ENCODE results near the gene TSHZ1. TPM values are rescaled to one million over a fixed set of nuclear protein-coding genes. Genes with fewer than 3 reads are reported as not detected.

TSHZ1 gene
- total and polyA plus RNA-seq, 2 of the 8 experiments (the other 6 are each of a cell fraction or from before 2014, with no cell fraction given) = 0.03 to 0.32 TPM

DNA sequence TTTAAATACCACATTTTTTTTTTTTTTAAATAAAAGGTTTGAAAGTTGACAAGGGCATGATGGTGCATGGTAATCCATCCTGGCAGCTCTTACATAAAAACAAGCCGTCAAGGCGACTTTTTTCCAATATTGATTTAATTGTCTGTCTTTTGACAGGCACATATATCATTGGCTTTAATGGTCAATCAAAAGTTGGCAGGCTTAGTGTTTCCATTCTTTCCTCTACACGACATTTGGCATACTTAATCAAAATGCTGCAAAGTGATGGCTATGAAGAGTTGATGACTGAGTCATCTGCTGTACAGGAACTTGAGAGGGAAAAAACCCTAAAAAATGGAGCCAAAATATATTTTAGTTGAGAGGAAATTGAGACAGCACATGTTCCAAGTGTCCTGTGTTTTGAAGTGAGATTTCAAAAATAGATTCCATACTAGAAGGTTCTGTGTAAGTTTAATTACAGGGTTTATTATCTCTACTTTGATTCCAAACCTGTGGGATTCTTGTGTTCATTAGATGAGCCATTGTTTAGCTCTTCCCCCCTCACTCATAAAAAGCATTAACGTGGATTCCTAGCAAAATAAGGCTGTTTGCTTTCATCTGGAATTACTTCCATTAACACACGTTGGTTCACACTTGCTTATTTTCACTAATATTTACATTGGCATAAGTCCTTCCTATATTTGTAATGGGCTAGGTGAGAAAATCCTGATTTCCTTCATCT lies 3.2 kb downstream of the TSHZ1 start:
- no peak overlapping the region for H2BK20ac ChIP-seq (ENCODE audit: low read length)
- no peak overlapping the region for H3K14ac ChIP-seq (ENCODE audit: insufficient read length)
- H3K36me3 ChIP-seq (ENCODE audit: control insufficient read depth in 2 of 4, insufficient read depth in 4 of 4, low read length in 3 of 4) = no peaks in the 10 kb centered on the region
- H4K8ac ChIP-seq (ENCODE audit: extremely low read depth, insufficient read depth, low read length) = no peak overlapping the region
- H2BK12ac ChIP-seq (ENCODE audit: low read depth, low read length) = no peak overlapping the region
- no peak overlapping the region for H3K23ac ChIP-seq (ENCODE audit: insufficient read length)
- ChIA-PET CTCF (ENCODE audit: partially characterized antibody) (interaction anchor here (0.7 to 0.8 kb wide), 2 partner anchors 127 to 367 kb away, joined by 3 to 4 read pairs; no protein-coding TSS in a partner anchor), POLR2A (ENCODE audit: partially characterized antibody) (no interaction called here)
- no peak overlapping the region for H3K27ac ChIP-seq (ENCODE audit: low read depth, low read length)
- no peak overlapping the region for H3K4ac ChIP-seq (replicated peaks; ENCODE audit: insufficient read length, low read depth, low read length)
- peaks cover 0 to 5% (median 4%) of the 10 kb centered on the region in 4 experiments; a peak in 4 of 7 replicates for H3K4me1 ChIP-seq (replicated peaks in 1 of 4; ENCODE audit: control insufficient read depth in 3 of 4, insufficient read depth in 4 of 4, low read length in 3 of 4)
- no peak overlapping the region for H2BK120ac ChIP-seq (replicated peaks; ENCODE audit: low read depth, low read length)
- no peaks in the 10 kb centered on the region for H3K79me1 ChIP-seq (ENCODE audit: low read depth, low read length)
- TF ChIP-seq SRF (IDR thresholded peaks at IDR 0.05; ENCODE audit: low read depth, low read length) (no peak), POLR2A (IDR thresholded peaks at IDR 0.05; ENCODE audit: control extremely low read depth in 1 of 2, low read depth in 2 of 2, low read length in 2 of 2) (no peak), ASH2L (IDR thresholded peaks at IDR 0.05; ENCODE audit: low read length) (no peak), TAF7 (optimal IDR thresholded peaks at IDR 0.05; ENCODE audit: borderline replicate concordance, low read depth, low read length) (no peak), ATF3 (IDR thresholded peaks at IDR 0.05; ENCODE audit: insufficient read depth, low read depth, low read length) (no peak), TBP (IDR thresholded peaks at IDR 0.05; ENCODE audit: low read depth, low read length) (no peak)
- H4K5ac ChIP-seq (ENCODE audit: insufficient read length, low read depth, low read length) = no peak overlapping the region
- H3K18ac ChIP-seq (ENCODE audit: extremely low read depth, low read length) = no peak overlapping the region
- no peak overlapping the region for H3K4me3 ChIP-seq (ENCODE audit: extremely low read depth in 1 of 4, insufficient read depth in 2 of 4, low read depth in 3 of 4, low read length in 4 of 4)
- WGBS, 2 experiments (ENCODE audit: extremely low coverage in 1 of 2, insufficient coverage in 1 of 2, insufficient read length in 1 of 2, insufficient replicate concordance in 2 of 2, low coverage in 1 of 2, low lambda C conversion rate in 2 of 2, missing lambda C conversion rate in 1 of 2) = 88% methylated on average over 5 of the region's 5 CpGs; no CpG with 5 or more reads in 1 of the 2 experiments
- H3K27me3 ChIP-seq (replicated peaks in 1 of 4; ENCODE audit: control insufficient read depth in 3 of 4, extremely low read depth in 1 of 4, insufficient read depth in 3 of 4, low read length in 3 of 4) = peaks cover 19 to 41% (median 36%) of the 10 kb centered on the region in 4 experiments
- FAIRE-seq (no peak), DNase-seq (ENCODE audit: low read depth in 1 of 2, low spot score in 2 of 2) (no peak)
- H2BK5ac ChIP-seq (ENCODE audit: low read depth, low read length) = no peak overlapping the region
- no peak overlapping the region for H4K91ac ChIP-seq (replicated peaks; ENCODE audit: insufficient read length, low read length)
- no peak overlapping the region for H3K56ac ChIP-seq (replicated peaks; ENCODE audit: insufficient read length, low read depth, low read length)
- H2AFZ ChIP-seq (ENCODE audit: low read length) = no peak overlapping the region
- no peak overlapping the region for H3K4me2 ChIP-seq (ENCODE audit: insufficient read depth in 1 of 2, low read depth in 2 of 2, low read length in 2 of 2)
- no peaks in the 10 kb centered on the region for H3K9me3 ChIP-seq (ENCODE audit: insufficient read depth in 2 of 2, low read depth in 1 of 2, low read length in 1 of 2)
- peaks cover 1 to 2% of the 10 kb centered on the region in 2 experiments for H4K20me1 ChIP-seq (replicated peaks in 1 of 2; ENCODE audit: control insufficient read depth in 1 of 2, insufficient read depth in 2 of 2, low read length in 2 of 2)
- peaks cover 13% of the 10 kb centered on the region for H3K23me2 ChIP-seq (ENCODE audit: low read depth, low read length)
- no peaks in the 10 kb centered on the region for H3K79me2 ChIP-seq (ENCODE audit: control insufficient read depth in 1 of 2, insufficient read depth in 2 of 2, low read length in 2 of 2)
- no peak overlapping the region for H2AK5ac ChIP-seq (ENCODE audit: low read depth, low read length)
- no peak overlapping the region for H3K9ac ChIP-seq (replicated peaks in 1 of 4; ENCODE audit: extremely low read depth in 1 of 4, low read depth in 3 of 4, low read length in 3 of 4)
- H2BK15ac ChIP-seq (ENCODE audit: low read length) = no peak overlapping the region
